ENCODE data around the gene MAP2K1.

DNA sequence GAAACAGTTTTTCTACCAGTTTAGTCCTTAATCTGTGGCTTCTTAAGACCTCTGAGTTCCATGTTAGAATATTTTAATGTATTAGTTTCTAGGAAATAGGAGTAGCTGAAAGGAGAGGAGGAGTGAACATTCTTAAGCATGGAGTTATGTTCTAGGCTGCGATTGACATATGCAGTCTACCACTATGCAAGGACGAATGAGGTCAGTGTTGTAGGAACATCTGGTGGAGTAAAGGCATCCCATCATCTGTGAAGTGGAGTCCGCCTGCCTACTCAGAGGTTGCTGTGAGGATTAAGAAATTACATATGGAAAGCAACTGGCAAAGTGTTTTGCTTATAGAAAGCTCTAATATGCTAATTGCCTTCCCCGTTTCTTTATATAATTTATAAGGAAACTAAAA lies 65.7 kb downstream of the MAP2K1 start:
- TF ChIP-seq CTCF (conservative IDR thresholded peaks at IDR 0.05) (no peak), ZFX (IDR thresholded peaks at IDR 0.05) (no peak)
